ENCODE data around the gene FAM184A. TPM values are rescaled to one million over a fixed set of nuclear protein-coding genes. Genes with fewer than 3 reads are reported as not detected.
"Not testable (repeated sequence)": the region's sequence is repeated elsewhere in the genome, so short reads cannot be mapped to it uniquely, and the experiment has no call there.

FAM184A gene
- total RNA-seq, 2 experiments from 2014 or later = 2.2 to 2.7 TPM

- ChIA-PET CTCF (interaction anchor here (1.0 kb wide), 1 partner anchor 92 kb away, joined by 3 read pairs; no protein-coding TSS in a partner anchor), POLR2A (no interaction called here)
- no peak for ATAC-seq
- Mint-ChIP-seq H3K9me3 (ENCODE audit: insufficient read depth) (no peaks in the 10 kb centered on the region), H3K27ac (no peak overlapping the region), H3K36me3 (ENCODE audit: low read depth) (no peaks in the 10 kb centered on the region), H3K4me1 (ENCODE audit: low read depth) (no peaks in the 10 kb centered on the region), H3K4me3 (no peak overlapping the region), H3K27me3 (ENCODE audit: low read depth) (no peaks in the 10 kb centered on the region)
- no peak for DNase-seq
Observed at GRCh38 chr6:119027465-119027864, 51.0 kb downstream of the FAM184A start.

GRCh38 chr6:119026822-119027221 lies 51.6 kb downstream of the FAM184A start:
- H3K4me1 Mint-ChIP-seq (ENCODE audit: low read depth) = no peaks in the 10 kb centered on the region
- H3K27ac Mint-ChIP-seq = no peak overlapping the region
- DNase-seq (no peak), ATAC-seq (no peak)
- ChIA-PET POLR2A (no interaction called here), CTCF (interaction anchor here (1.0 kb wide), 1 partner anchor 93 kb away, joined by 3 read pairs; no protein-coding TSS in a partner anchor)
- no peaks in the 10 kb centered on the region for H3K27me3 Mint-ChIP-seq (ENCODE audit: low read depth)
- H3K36me3 Mint-ChIP-seq (ENCODE audit: low read depth) = no peaks in the 10 kb centered on the region
- no peak overlapping the region for H3K4me3 Mint-ChIP-seq
- no peaks in the 10 kb centered on the region for H3K9me3 Mint-ChIP-seq (ENCODE audit: insufficient read depth)

GRCh38 chr6:119025793-119026192 lies 52.7 kb downstream of the FAM184A start:
- no peak for DNase-seq
- ATAC-seq = no peak
- POLR2A ChIA-PET = no interaction called here
- Mint-ChIP-seq H3K9me3 (ENCODE audit: insufficient read depth) (no peaks in the 10 kb centered on the region), H3K27ac (no peak overlapping the region), H3K4me3 (no peak overlapping the region), H3K4me1 (ENCODE audit: low read depth) (peaks cover 5% of the 10 kb centered on the region), H3K27me3 (ENCODE audit: low read depth) (no peaks in the 10 kb centered on the region), H3K36me3 (ENCODE audit: low read depth) (no peaks in the 10 kb centered on the region)
- CTCF ChIA-PET = no interaction called here

GRCh38 chr6:119024111-119024510 lies 54.4 kb downstream of the FAM184A start:
- H3K27ac Mint-ChIP-seq = no peak overlapping the region
- no peak for DNase-seq

GRCh38 chr6:119022796-119023195 lies 55.7 kb downstream of the FAM184A start:
- POLR2A ChIA-PET = no interaction called here
- CTCF ChIA-PET = interaction anchor here (1.2 to 2.6 kb wide), 3 partner anchors 23 to 55 kb away, joined by 3 to 8 read pairs (median 4); partner anchors contain the start of gene FAM184A
- DNase-seq (no peak), ATAC-seq (no peak)
- Mint-ChIP-seq H3K4me3 (no peak overlapping the region), H3K36me3 (ENCODE audit: low read depth) (no peaks in the 10 kb centered on the region), H3K27me3 (ENCODE audit: low read depth) (no peaks in the 10 kb centered on the region), H3K4me1 (ENCODE audit: low read depth) (peaks cover 8% of the 10 kb centered on the region), H3K9me3 (ENCODE audit: insufficient read depth) (no peaks in the 10 kb centered on the region), H3K27ac (no peak overlapping the region)

More at GRCh38 chr6:119024111-119024510, 54.4 kb downstream of the FAM184A start:
- Mint-ChIP-seq H3K4me3 (no peak overlapping the region), H3K4me1 (ENCODE audit: low read depth) (peaks cover 8% of the 10 kb centered on the region), H3K27me3 (ENCODE audit: low read depth) (no peaks in the 10 kb centered on the region), H3K36me3 (ENCODE audit: low read depth) (no peaks in the 10 kb centered on the region), H3K9me3 (ENCODE audit: insufficient read depth) (no peaks in the 10 kb centered on the region)
- no peak for ATAC-seq
- ChIA-PET CTCF (interaction anchor here (1.5 to 2.6 kb wide), 3 partner anchors 40 to 105 kb away, joined by 4 to 8 read pairs (median 4); partner anchors contain the start of gene FAM184A), POLR2A (interaction anchor here (1.1 kb wide), 1 partner anchor 18 kb away, joined by 3 read pairs; no protein-coding TSS in a partner anchor)

- H3K27me3 Mint-ChIP-seq (ENCODE audit: low read depth) = no peaks in the 10 kb centered on the region
- H3K4me3 Mint-ChIP-seq = no peak overlapping the region
- H3K4me1 Mint-ChIP-seq (ENCODE audit: low read depth) = peaks cover 8% of the 10 kb centered on the region
- H3K36me3 Mint-ChIP-seq (ENCODE audit: low read depth) = no peaks in the 10 kb centered on the region
- H3K9me3 Mint-ChIP-seq (ENCODE audit: insufficient read depth) = no peaks in the 10 kb centered on the region
- CTCF ChIA-PET = interaction anchor here (1.1 kb wide), 1 partner anchor 10 kb away, joined by 4 read pairs; no protein-coding TSS in a partner anchor
- POLR2A ChIA-PET = no interaction called here
- DNase-seq (no peak), ATAC-seq (no peak)
- no peak overlapping the region for H3K27ac Mint-ChIP-seq
Observed at GRCh38 chr6:119020597-119021561, 57.6 kb downstream of the FAM184A start.

- CTCF ChIA-PET; H3K27ac Mint-ChIP-seq; H3K27me3 Mint-ChIP-seq (ENCODE audit: low read depth); DNase-seq; H3K9me3 Mint-ChIP-seq (ENCODE audit: insufficient read depth); H3K4me3 Mint-ChIP-seq; ATAC-seq; H3K4me1 Mint-ChIP-seq (ENCODE audit: low read depth); POLR2A ChIA-PET; H3K36me3 Mint-ChIP-seq (ENCODE audit: low read depth): not testable (repeated sequence)
Observed at GRCh38 chr6:119015165-119015564, 63.3 kb downstream of the FAM184A start.

GRCh38 chr6:119012521-119012920 lies 65.9 kb downstream of the FAM184A start:
- Mint-ChIP-seq H3K36me3 (ENCODE audit: low read depth) (peaks cover 2% of the 10 kb centered on the region), H3K4me3 (no peak overlapping the region), H3K27ac (no peak overlapping the region), H3K9me3 (ENCODE audit: insufficient read depth) (no peaks in the 10 kb centered on the region), H3K4me1 (ENCODE audit: low read depth) (no peaks in the 10 kb centered on the region), H3K27me3 (ENCODE audit: low read depth) (no peaks in the 10 kb centered on the region)
- ChIA-PET CTCF (no interaction called here), POLR2A (no interaction called here)
- ATAC-seq = no peak
- no peak for DNase-seq

- H3K4me1 Mint-ChIP-seq (ENCODE audit: low read depth); DNase-seq; H3K9me3 Mint-ChIP-seq (ENCODE audit: insufficient read depth); H3K27ac Mint-ChIP-seq; H3K27me3 Mint-ChIP-seq (ENCODE audit: low read depth); H3K36me3 Mint-ChIP-seq (ENCODE audit: low read depth); POLR2A ChIA-PET; ATAC-seq; H3K4me3 Mint-ChIP-seq: not testable (repeated sequence)
- CTCF ChIA-PET = interaction anchor here (1.6 kb wide), 1 partner anchor 14 kb away, joined by 3 read pairs; no protein-coding TSS in a partner anchor
Observed at GRCh38 chr6:119009266-119009665, 69.2 kb downstream of the FAM184A start.

GRCh38 chr6:119006974-119007373 lies 71.5 kb downstream of the FAM184A start:
- H3K4me3 Mint-ChIP-seq = no peak overlapping the region
- H3K27me3 Mint-ChIP-seq (ENCODE audit: low read depth) = no peaks in the 10 kb centered on the region
- H3K4me1 Mint-ChIP-seq (ENCODE audit: low read depth) = no peaks in the 10 kb centered on the region
- ChIA-PET POLR2A (no interaction called here), CTCF (no interaction called here)
- ATAC-seq (no peak), DNase-seq (no peak)
- H3K27ac Mint-ChIP-seq = no peak overlapping the region
- peaks cover 2% of the 10 kb centered on the region for H3K36me3 Mint-ChIP-seq (ENCODE audit: low read depth)
- H3K9me3 Mint-ChIP-seq (ENCODE audit: insufficient read depth) = no peaks in the 10 kb centered on the region

- Mint-ChIP-seq H3K27ac (no peak overlapping the region), H3K4me1 (ENCODE audit: low read depth) (no peaks in the 10 kb centered on the region), H3K9me3 (ENCODE audit: insufficient read depth) (no peaks in the 10 kb centered on the region), H3K27me3 (ENCODE audit: low read depth) (no peaks in the 10 kb centered on the region), H3K36me3 (ENCODE audit: low read depth) (no peaks in the 10 kb centered on the region), H3K4me3 (no peak overlapping the region)
- no peak for DNase-seq
- CTCF ChIA-PET = interaction anchor here (1.5 kb wide), 1 partner anchor 108 kb away, joined by 5 read pairs; no protein-coding TSS in a partner anchor
- ATAC-seq = no peak
- POLR2A ChIA-PET = no interaction called here
Observed at GRCh38 chr6:119002069-119002468, 76.4 kb downstream of the FAM184A start.

GRCh38 chr6:118999494-119000040 lies 78.9 kb downstream of the FAM184A start:
- no peak for DNase-seq
- H3K9me3 Mint-ChIP-seq (ENCODE audit: insufficient read depth) = no peaks in the 10 kb centered on the region
- H3K27me3 Mint-ChIP-seq (ENCODE audit: low read depth) = no peaks in the 10 kb centered on the region
- H3K4me3 Mint-ChIP-seq = no peak overlapping the region
- POLR2A ChIA-PET = no interaction called here
- no peak overlapping the region for H3K27ac Mint-ChIP-seq
- no peaks in the 10 kb centered on the region for H3K4me1 Mint-ChIP-seq (ENCODE audit: low read depth)
- CTCF ChIA-PET = interaction anchor here (1.0 to 1.1 kb wide), 2 partner anchors 23 to 111 kb away, joined by 3 to 4 read pairs; no protein-coding TSS in a partner anchor
- H3K36me3 Mint-ChIP-seq (ENCODE audit: low read depth) = no peaks in the 10 kb centered on the region
- ATAC-seq = no peak
